Heart right ventricle (tissue), 16 donors: ENCODE results near the gene NID1. TPM values are rescaled to one million over a fixed set of nuclear protein-coding genes. Genes with fewer than 3 reads are reported as not detected.
A peak's percentile ranks its signal among the peaks of the same experiment; 100 is the strongest.

Source experiments
- ATAC-seq, 8 donors: fragments of 200-7000 bp; cut with Tn5 transposase; one replicate each; pipeline ENCODE4 v1.9.1; 2020; ENCODE audit warnings: mild to moderate bottlenecking in 8 of 8, moderate library complexity in 8 of 8, moderate number of reproducible peaks in 1 of 8
- DNase-seq, 2 donors: peaks; one replicate each; pipeline ENCODE4 v3.0.0-alpha.2; 2020
- H3K27ac ChIP-seq, 10 donors: fragments of 200-600 bp; sonication (generic) in 2 of 10; one replicate each; pipeline versions ENCODE4 v1.5.0 to v1.8.0; 2020 to 2022; ENCODE audit warnings: mild to moderate bottlenecking in 3 of 10
- H3K27me3 ChIP-seq, 7 donors: fragments of 200-600 bp; one replicate each; pipeline ENCODE4 v1.8.0; 2021 to 2022; ENCODE audit warnings: mild to moderate bottlenecking in 2 of 7
- H3K36me3 ChIP-seq, 9 donors: fragments of 200-600 bp; sonication (generic) in 1 of 9; one replicate each; pipeline versions ENCODE4 v1.5.0 to v1.8.0; 2020 to 2022; ENCODE audit warnings: mild to moderate bottlenecking in 2 of 9
- H3K4me1 ChIP-seq, 9 donors: fragments of 200-600 bp; sonication (generic) in 1 of 9; one replicate each; pipeline versions ENCODE4 v1.5.0 to v1.8.0; 2020 to 2022; ENCODE audit warnings: mild to moderate bottlenecking in 4 of 9
- H3K4me3 ChIP-seq, 10 donors: fragments of 200-600 bp; sonication (generic) in 2 of 10; one replicate each; pipeline versions ENCODE4 v1.5.0 to v1.8.0; 2020 to 2022; ENCODE audit warnings: mild to moderate bottlenecking in 7 of 10, moderate library complexity in 2 of 10
- H3K9me3 ChIP-seq, 11 donors: fragments of 200-600 bp in 10 of 11; sonication (generic) in 2 of 11; one replicate each; pipeline versions ENCODE4 v1.5.0 to v1.8.0; 2013 to 2022; ENCODE audit warnings: mild to moderate bottlenecking in 2 of 11, control low read depth in 1 of 11, moderate library complexity in 1 of 11
- WGBS, 2 donors: extraction: QIAGEN DNeasy Blood & Tissue Kit; methylation state at CpG; one replicate each; pipeline ENCODE4 v1.1.7; 2013; ENCODE audit warnings: inconsistent platforms in 1 of 2; 5-methylcytosine and 5-hydroxymethylcytosine counted together
- intact Hi-C, 10 donors: fragments of 100-400 bp; cut with DNase I; formaldehyde crosslinking; loops; one replicate each; pipeline versions ENCODE4 v1.11.1 to v1.14.2; 2022
- polyA plus RNA-seq, 2 donors: library from polyadenylated mRNA; stranded (reverse); fragments of 200-250 nt; gene quantifications; one replicate each; pipeline ENCODE4 v1.2.3, GENCODE V29; 2013
- total RNA-seq, 10 donors: library from RNA; stranded (reverse); fragmentation: NEBNext Ultra II Directional in 3 of 10; extraction: Animal tissue kit (Norgen Biotek cat#: 25700) in 3 of 10; gene quantifications; one replicate each; pipeline versions ENCODE4 v1.2.1 to v1.2.4, GENCODE V29; 2021 to 2023
- TF ChIP-seq, protein P1 (sequence below), 9 donors: fragments of 200-600 bp; sonication (generic) in 2 of 9; IDR thresholded peaks; one replicate each; pipeline versions ENCODE4 v1.5.0 to v1.8.0; 2021 to 2022; ENCODE audit warnings: antibody characterized with exemption in 9 of 9, mild to moderate bottlenecking in 5 of 9, moderate library complexity in 1 of 9
- donor health status: Arrhythmogenic right ventricular cardiomyopathy.
- donor health status: ischemic (EF 13 %, LVEDD 7.1; RV severe dilation, severe dysfunction).
- donor health status: healthy with polysubstance abuse.
- donor health status: DM: no; HTN: yes; CAD: no.
- donor health status: DM: no; HTN: no; CAD: no.
- donor health status: ischemic (EF 25% LVEDD 6.9; RV normal size, moderate dysfunction).
- donor health status: ischemic (EF 25% LVEDD 5.7; RV mildly dilated, moderate dysfunction).
- donor health status: healthy.
- donor health status: DM: yes; HTN: yes; CAD: no.
- donor health status: Ischemic cardiomyopathy.
- donor health status: ischemic (EF 35%, LVEDD 5.7; RV mildly dilated, moderate dysfunction).
- donor health status: nonischemic (EF 11% LVEDD 7.7; RV severe dilation, severe dysfunction).
- donor health status: DM: yes; HTN: yes; CAD: no.
- donor health status: PGD.
- donor health status: ischemic (EF 29% LVEDD 5.4; RV normal size, mild dysfunction).
- donor health status: nonischemic (EF 23%, LVEDD 6.1; RV moderate dilation, normal function).

The NID1 gene
- total and polyA plus RNA-seq, 12 donors, result 30.2 to 120 (median 44.4) TPM

GRCh38 chr1:236011641-236012040 is 53.2 kb downstream of the NID1 start:
- no peak overlapping the region for H3K4me3 ChIP-seq
- no peaks in the 10 kb centered on the region for H3K9me3 ChIP-seq
- H3K27ac ChIP-seq, result peak overlapping the region in 5 of 10 donors; percentile 15 to 68 (median 29)
- intact Hi-C loops, result no loop called here
- peaks cover 0 to 57% (median 17%) of the 10 kb centered on the region in 9 donors for H3K4me1 ChIP-seq
- WGBS, 2 donors, result 66 to 79% methylated on average over 11 of the region's 11 CpGs
- TF ChIP-seq, protein P1, sequence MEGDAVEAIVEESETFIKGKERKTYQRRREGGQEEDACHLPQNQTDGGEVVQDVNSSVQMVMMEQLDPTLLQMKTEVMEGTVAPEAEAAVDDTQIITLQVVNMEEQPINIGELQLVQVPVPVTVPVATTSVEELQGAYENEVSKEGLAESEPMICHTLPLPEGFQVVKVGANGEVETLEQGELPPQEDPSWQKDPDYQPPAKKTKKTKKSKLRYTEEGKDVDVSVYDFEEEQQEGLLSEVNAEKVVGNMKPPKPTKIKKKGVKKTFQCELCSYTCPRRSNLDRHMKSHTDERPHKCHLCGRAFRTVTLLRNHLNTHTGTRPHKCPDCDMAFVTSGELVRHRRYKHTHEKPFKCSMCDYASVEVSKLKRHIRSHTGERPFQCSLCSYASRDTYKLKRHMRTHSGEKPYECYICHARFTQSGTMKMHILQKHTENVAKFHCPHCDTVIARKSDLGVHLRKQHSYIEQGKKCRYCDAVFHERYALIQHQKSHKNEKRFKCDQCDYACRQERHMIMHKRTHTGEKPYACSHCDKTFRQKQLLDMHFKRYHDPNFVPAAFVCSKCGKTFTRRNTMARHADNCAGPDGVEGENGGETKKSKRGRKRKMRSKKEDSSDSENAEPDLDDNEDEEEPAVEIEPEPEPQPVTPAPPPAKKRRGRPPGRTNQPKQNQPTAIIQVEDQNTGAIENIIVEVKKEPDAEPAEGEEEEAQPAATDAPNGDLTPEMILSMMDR (IDR thresholded peaks at IDR 0.05), result no peak
- no peaks in the 10 kb centered on the region for H3K27me3 ChIP-seq
- ATAC-seq (peak in 2 of 8 donors; percentile 3 to 48), DNase-seq (no peak)
- peaks cover 0 to 100% (median 37%) of the 10 kb centered on the region in 9 donors for H3K36me3 ChIP-seq

- TF ChIP-seq, protein P1 (IDR thresholded peaks at IDR 0.05), result no peak
Observed at GRCh38 chr1:236010443-236010842, 54.4 kb downstream of the NID1 start.

DNA sequence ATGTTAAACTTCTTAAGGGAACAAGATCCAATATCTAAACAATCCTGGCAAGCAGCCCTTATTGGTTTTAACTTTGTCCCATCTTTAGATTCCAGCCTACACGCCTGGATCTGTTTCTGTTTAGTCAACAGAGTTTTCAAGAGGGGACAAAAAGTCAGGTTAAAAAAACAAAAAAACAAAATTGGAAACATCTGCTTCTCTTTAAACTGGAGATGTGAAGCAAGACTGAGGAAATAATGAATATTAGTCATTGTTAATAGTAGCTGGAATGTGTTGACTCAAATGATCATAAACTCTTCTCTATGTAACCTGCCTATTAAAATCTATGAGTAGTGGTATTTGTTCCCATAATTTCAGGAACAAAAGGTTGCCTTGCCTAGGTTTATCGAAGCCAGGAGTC is 55.0 kb downstream of the NID1 start:
- Histone ChIP-seq H3K4me3 (no peak overlapping the region), H3K36me3 (peaks cover 0 to 100% (median 37%) of the 10 kb centered on the region in 9 donors), H3K4me1 (peaks cover 0 to 39% (median 10%) of the 10 kb centered on the region in 9 donors), H3K27ac (peak overlapping the region; percentile 50 to 71 (median 66)), H3K27me3 (no peaks in the 10 kb centered on the region), H3K9me3 (no peaks in the 10 kb centered on the region)
- DNase-seq (no peak), ATAC-seq (peak in 7 of 8 donors; percentile 29 to 54 (median 44))
- TF ChIP-seq, protein P1 (IDR thresholded peaks at IDR 0.05), result no peak
- 70 to 74% methylated on average over 2 of the region's 2 CpGs for WGBS, 2 donors
- intact Hi-C loops, result no loop called here

More at GRCh38 chr1:236010443-236010842, 54.4 kb downstream of the NID1 start:
- H3K4me1 ChIP-seq, result peaks cover 0 to 45% (median 11%) of the 10 kb centered on the region in 9 donors
- DNase-seq (no peak), ATAC-seq (peak in 1 of 8 donors; percentile 6)
- no peaks in the 10 kb centered on the region for H3K27me3 ChIP-seq
- no peak overlapping the region for H3K4me3 ChIP-seq
- H3K27ac ChIP-seq, result peak overlapping the region; percentile 50 to 71 (median 66)
- intact Hi-C loops, result no loop called here
- H3K36me3 ChIP-seq, result peaks cover 0 to 100% (median 37%) of the 10 kb centered on the region in 9 donors
- 87 to 89% methylated on average over 7 of the region's 7 CpGs for WGBS, 2 donors
- H3K9me3 ChIP-seq, result no peaks in the 10 kb centered on the region

GRCh38 chr1:236009191-236009590 is 55.7 kb downstream of the NID1 start:
- Histone ChIP-seq H3K27me3 (no peaks in the 10 kb centered on the region), H3K27ac (peak overlapping the region in 9 of 10 donors; percentile 54 to 70 (median 65)), H3K9me3 (no peaks in the 10 kb centered on the region), H3K4me3 (no peak overlapping the region), H3K4me1 (peaks cover 0 to 33% (median 10%) of the 10 kb centered on the region in 9 donors), H3K36me3 (peaks cover 0 to 96% (median 38%) of the 10 kb centered on the region in 9 donors)
- ATAC-seq, result peak in 5 of 8 donors; percentile 31 to 62 (median 52)
- 48 to 65% methylated on average over 5 of the region's 5 CpGs for WGBS, 2 donors
- no peak for DNase-seq
- TF ChIP-seq, protein P1 (IDR thresholded peaks at IDR 0.05), result no peak
- intact Hi-C loops, result no loop called here
